NCI-H1105 treated with DMSO at 0.1 percent for 48 hours (cell line): ENCODE measurements around the gene PRKCZ.

ENCODE experiments used
- DNase-seq: peaks from one replicate; lab custom pipeline; 2025; lab: John Stamatoyannopoulos, UW

The PRKCZ gene

GRCh38 chr1:2229037-2229864 lies 179.0 kb downstream of the PRKCZ start:
- DNase-seq, result peak; percentile 69

- DNase-seq, result no peak
Measured at GRCh38 chr1:2229911-2230731, 179.9 kb downstream of the PRKCZ start.

GRCh38 chr1:2230781-2231531 lies 180.7 kb downstream of the PRKCZ start:
- no peak for DNase-seq

GRCh38 chr1:2231532-2232254 lies 181.5 kb downstream of the PRKCZ start:
- DNase-seq, result no peak

- no peak for DNase-seq
Measured at GRCh38 chr1:2232255-2232915, 182.2 kb downstream of the PRKCZ start.

- DNase-seq, result no peak
Measured at GRCh38 chr1:2232916-2233438, 182.8 kb downstream of the PRKCZ start.

GRCh38 chr1:2233468-2233867 lies 183.3 kb downstream of the PRKCZ start:
- DNase-seq, result no peak

GRCh38 chr1:2233997-2234761 lies 184.0 kb downstream of the PRKCZ start:
- DNase-seq, result no peak

- DNase-seq, result no peak
Measured at GRCh38 chr1:2234762-2235113, 184.5 kb downstream of the PRKCZ start.
